ENCODE measurements around the gene MAL.

The MAL gene

GRCh38 chr2:95048825-95049682 lies 23.5 kb downstream of the MAL start:
- no peak for DNase-seq (ENCODE audit: low read depth in 2 of 2)

GRCh38 chr2:95049683-95049955 lies 24.1 kb downstream of the MAL start:
- no peak for DNase-seq (ENCODE audit: low read depth in 2 of 2)

- DNase-seq (ENCODE audit: low read depth in 2 of 2): no peak
These were observed 24.5 kb downstream of the MAL start for GRCh38 chr2:95049961-95050360.

- DNase-seq (ENCODE audit: low read depth in 2 of 2): no peak
These were observed 25.1 kb downstream of the MAL start for GRCh38 chr2:95050385-95051300.

GRCh38 chr2:95051626-95052025 lies 26.1 kb downstream of the MAL start:
- DNase-seq (ENCODE audit: low read depth in 2 of 2): no peak

- DNase-seq (ENCODE audit: low read depth in 2 of 2): no peak
These were observed 26.8 kb downstream of the MAL start for GRCh38 chr2:95052307-95052706.

- DNase-seq (ENCODE audit: low read depth in 2 of 2): no peak
These were observed 27.4 kb downstream of the MAL start for GRCh38 chr2:95052804-95053479.

- no peak for DNase-seq (ENCODE audit: low read depth in 2 of 2)
These were observed 28.0 kb downstream of the MAL start for GRCh38 chr2:95053543-95053942.

GRCh38 chr2:95054016-95054415 lies 28.5 kb downstream of the MAL start:
- no peak for DNase-seq (ENCODE audit: low read depth in 2 of 2)

- no peak for DNase-seq (ENCODE audit: low read depth in 2 of 2)
These were observed 29.8 kb downstream of the MAL start for GRCh38 chr2:95055262-95055661.

GRCh38 chr2:95056044-95056443 lies 30.5 kb downstream of the MAL start:
- DNase-seq (ENCODE audit: low read depth in 2 of 2): no peak

- no peak for DNase-seq (ENCODE audit: low read depth in 2 of 2)
These were observed 31.3 kb downstream of the MAL start for GRCh38 chr2:95056461-95057459.

GRCh38 chr2:95057535-95058370 lies 32.2 kb downstream of the MAL start:
- no peak for DNase-seq (ENCODE audit: low read depth in 2 of 2)

- DNase-seq (ENCODE audit: low read depth in 2 of 2): no peak
These were observed 33.0 kb downstream of the MAL start for GRCh38 chr2:95058466-95058988.

GRCh38 chr2:95058989-95059641 lies 33.6 kb downstream of the MAL start:
- DNase-seq (ENCODE audit: low read depth in 2 of 2): no peak

GRCh38 chr2:95059656-95060370 lies 34.3 kb downstream of the MAL start:
- DNase-seq (ENCODE audit: low read depth in 2 of 2): no peak

- DNase-seq (ENCODE audit: low read depth in 2 of 2): no peak
These were observed 35.1 kb downstream of the MAL start for GRCh38 chr2:95060446-95061118.

- DNase-seq (ENCODE audit: low read depth in 2 of 2): no peak
These were observed 35.6 kb downstream of the MAL start for GRCh38 chr2:95061119-95061512.

All from fibroblast of skin of left quadriceps (primary cell).